Astrocyte (in vitro differentiated cells and primary cell): ENCODE measurements around the gene CSGALNACT2. TPM values are rescaled to one million over a fixed set of nuclear protein-coding genes. Genes with fewer than 3 reads are reported as not detected.

ENCODE experiments used
- DNase-seq: peaks from one replicate; pipeline ENCODE4 v3.0.0-alpha.2; 2010; ENCODE audit warnings: low read depth
- FAIRE-seq: peaks from 2 replicates; lab custom pipeline; 2011; peaks lifted over from hg19 to GRCh38; lab: Jason Lieb, UNC
- H2AFZ ChIP-seq: 2 replicates; pipeline ENCODE4 v1.6.0; 2012; ENCODE audit warnings: low read depth, low read length, inconsistent platforms
- H3K27ac ChIP-seq: 2 replicates; pipeline ENCODE4 v1.5.1; 2011; ENCODE audit warnings: low read depth, low read length, inconsistent platforms
- H3K27me3 ChIP-seq: 2 replicates; pipeline ENCODE4 v1.6.0; 2011; ENCODE audit warnings: low read length, inconsistent platforms; ENCODE audit not compliant: insufficient read depth
- H3K36me3 ChIP-seq: 2 replicates; pipeline ENCODE4 v1.5.1; 2011; ENCODE audit warnings: low read length, inconsistent platforms; ENCODE audit not compliant: insufficient read depth
- H3K4me1 ChIP-seq: 2 replicates; pipeline ENCODE4 v1.5.1; 2011; ENCODE audit warnings: low read length, inconsistent platforms; ENCODE audit not compliant: insufficient read depth
- H3K4me2 ChIP-seq: 2 replicates; pipeline ENCODE4 v1.6.0; 2012; ENCODE audit warnings: low read length, inconsistent platforms
- H3K4me3 ChIP-seq: 2 replicates; pipeline ENCODE4 v1.5.1; 2011; ENCODE audit warnings: low read depth, mild to moderate bottlenecking, low read length, inconsistent platforms; ENCODE audit not compliant: insufficient read depth
- H3K79me2 ChIP-seq: 2 replicates; pipeline ENCODE4 v1.6.0; 2012; ENCODE audit warnings: mild to moderate bottlenecking, low read length, inconsistent platforms; ENCODE audit not compliant: insufficient read depth
- H3K9ac ChIP-seq: 2 replicates; pipeline ENCODE4 v1.6.0; 2012; ENCODE audit warnings: mild to moderate bottlenecking, low read length, inconsistent platforms
- H3K9me3 ChIP-seq: 2 replicates; pipeline ENCODE4 v1.5.1; 2012; ENCODE audit warnings: low read depth, mild to moderate bottlenecking, low read length, inconsistent platforms; ENCODE audit not compliant: insufficient read depth
- H4K20me1 ChIP-seq: 2 replicates; pipeline ENCODE4 v1.6.0; 2012; ENCODE audit warnings: low read length, inconsistent platforms; ENCODE audit not compliant: insufficient read depth
- H3K27ac Mint-ChIP-seq: one replicate; pipeline ENCODE4 v1.8.0; 2021; ENCODE audit warnings: mild to moderate bottlenecking, mixed read lengths; ENCODE audit not compliant: unreplicated experiment
- H3K27me3 Mint-ChIP-seq: one replicate; pipeline ENCODE4 v1.8.0; 2021; ENCODE audit warnings: low read depth, mixed read lengths; ENCODE audit not compliant: unreplicated experiment
- H3K36me3 Mint-ChIP-seq: one replicate; pipeline ENCODE4 v1.8.0; 2021; ENCODE audit warnings: low read depth, mixed read lengths; ENCODE audit not compliant: unreplicated experiment
- H3K4me1 Mint-ChIP-seq: one replicate; pipeline ENCODE4 v1.8.0; 2021; ENCODE audit warnings: low read depth, mixed read lengths; ENCODE audit not compliant: unreplicated experiment
- H3K4me3 Mint-ChIP-seq: one replicate; pipeline ENCODE4 v1.8.0; 2021; ENCODE audit warnings: mild to moderate bottlenecking, moderate library complexity, mixed read lengths; ENCODE audit not compliant: unreplicated experiment
- H3K9me3 Mint-ChIP-seq: one replicate; pipeline ENCODE4 v1.8.0; 2021; ENCODE audit warnings: mild to moderate bottlenecking, mixed read lengths; ENCODE audit not compliant: unreplicated experiment
- CTCF ChIP-seq: IDR thresholded peaks from 2 replicates; pipeline ENCODE4 v1.5.1; 2011; ENCODE audit warnings: low read depth, mild to moderate bottlenecking, inconsistent platforms, low read length, moderate library complexity; ENCODE audit not compliant: insufficient read depth
- EZH2 ChIP-seq: IDR thresholded peaks from 2 replicates; pipeline ENCODE4 v1.6.1; 2012; ENCODE audit warnings: mild to moderate bottlenecking, low read length, inconsistent platforms; ENCODE audit not compliant: insufficient read depth
- total RNA-seq: library from RNA; stranded (reverse); gene quantifications from 2 replicates; pipeline ENCODE4 v1.2.1, GENCODE V29; 2021

Gene CSGALNACT2
- total RNA-seq, 1 donor from 2014 or later: 28.5 TPM

- Histone ChIP-seq H4K20me1 (peaks cover 4% of the 10 kb centered on the region), H3K27me3 (no peaks in the 10 kb centered on the region), H2AFZ (no peak overlapping the region), H3K79me2 (peaks cover 5% of the 10 kb centered on the region), H3K27ac (no peak overlapping the region), H3K4me1 (no peaks in the 10 kb centered on the region), H3K4me2 (no peak overlapping the region), H3K9ac (no peak overlapping the region), H3K9me3 (no peaks in the 10 kb centered on the region), H3K4me3 (no peak overlapping the region), H3K36me3 (peaks cover 14% of the 10 kb centered on the region)
- Mint-ChIP-seq H3K4me3 (no peak overlapping the region), H3K36me3 (peaks cover 18% of the 10 kb centered on the region), H3K4me1 (peaks cover 27% of the 10 kb centered on the region), H3K9me3 (no peaks in the 10 kb centered on the region), H3K27ac (no peak overlapping the region), H3K27me3 (no peaks in the 10 kb centered on the region)
- DNase-seq: no peak
- no peak for TF ChIP-seq EZH2
- no peak for TF ChIP-seq CTCF
- FAIRE-seq: no peak
Observed at GRCh38 chr10:43173120-43173519, 34.9 kb downstream of the CSGALNACT2 start.

GRCh38 chr10:43174969-43175368, 36.7 kb downstream of the CSGALNACT2 start:
- no peak overlapping the region for H3K4me2 ChIP-seq
- H3K36me3 ChIP-seq: peaks cover 14% of the 10 kb centered on the region
- no peaks in the 10 kb centered on the region for H3K9me3 Mint-ChIP-seq
- no peaks in the 10 kb centered on the region for H3K4me1 ChIP-seq
- H3K9ac ChIP-seq: no peak overlapping the region
- no peak overlapping the region for H3K27ac ChIP-seq
- peaks cover 6% of the 10 kb centered on the region for H4K20me1 ChIP-seq
- no peak overlapping the region for H2AFZ ChIP-seq
- TF ChIP-seq EZH2: no peak
- TF ChIP-seq CTCF: no peak
- H3K4me3 Mint-ChIP-seq: no peak overlapping the region
- FAIRE-seq: no peak
- H3K79me2 ChIP-seq: peaks cover 5% of the 10 kb centered on the region
- peaks cover 27% of the 10 kb centered on the region for H3K4me1 Mint-ChIP-seq
- H3K27ac Mint-ChIP-seq: no peak overlapping the region
- H3K27me3 Mint-ChIP-seq: no peaks in the 10 kb centered on the region
- no peaks in the 10 kb centered on the region for H3K27me3 ChIP-seq
- no peak overlapping the region for H3K4me3 ChIP-seq
- no peak for DNase-seq
- H3K9me3 ChIP-seq: no peaks in the 10 kb centered on the region
- H3K36me3 Mint-ChIP-seq: peaks cover 26% of the 10 kb centered on the region

GRCh38 chr10:43176271-43176670, 38.0 kb downstream of the CSGALNACT2 start:
- Mint-ChIP-seq H3K4me3 (no peak overlapping the region), H3K27me3 (no peaks in the 10 kb centered on the region), H3K27ac (no peak overlapping the region), H3K9me3 (no peaks in the 10 kb centered on the region), H3K4me1 (peaks cover 26% of the 10 kb centered on the region), H3K36me3 (peaks cover 25% of the 10 kb centered on the region)
- no peak for FAIRE-seq
- no peak for DNase-seq
- Histone ChIP-seq H3K36me3 (peaks cover 19% of the 10 kb centered on the region), H4K20me1 (peaks cover 17% of the 10 kb centered on the region), H3K9ac (no peak overlapping the region), H3K4me3 (no peak overlapping the region), H3K27ac (no peak overlapping the region), H3K9me3 (no peaks in the 10 kb centered on the region), H3K79me2 (peaks cover 5% of the 10 kb centered on the region), H3K4me2 (no peak overlapping the region), H3K4me1 (no peaks in the 10 kb centered on the region), H2AFZ (no peak overlapping the region), H3K27me3 (no peaks in the 10 kb centered on the region)
- no peak for TF ChIP-seq EZH2
- no peak for TF ChIP-seq CTCF
